A673 (cell line): ENCODE data around the gene KIF26B. TPM values are rescaled to one million over a fixed set of nuclear protein-coding genes. Genes with fewer than 3 reads are reported as not detected.

Experiments used
- BruUV-seq: library from RNA; stranded (reverse); fragments of 400-500 nt; replicated peaks from 2 replicates; lab custom pipeline; 2021; lab: Mats Ljungman, UMichigan
- CTCF ChIA-PET: fragments of 300-600 bp; sonication (Branson Sonifier 250); formaldehyde crosslinking; loops from one replicate; lab custom pipeline; 2022; ENCODE audit warnings: antibody characterized with exemption; lab: Charles Lee
- POLR2A ChIA-PET: fragments of 300-600 bp; sonication (Branson Sonifier 250); formaldehyde crosslinking; loops from one replicate; lab custom pipeline; 2022; ENCODE audit warnings: antibody characterized with exemption; ENCODE audit not compliant: low non-redundant PET; lab: Charles Lee
- DNase-seq: peaks from one replicate; pipeline ENCODE4 v3.0.0-alpha.2; 2015; ENCODE audit warnings: low spot score
- H3K27ac ChIP-seq: fragments of 200-600 bp; sonication (generic); 2 replicates; pipeline ENCODE4 v1.5.1; 2016; ENCODE audit warnings: mixed run types, low read depth, mild to moderate bottlenecking, mixed read lengths, antibody characterized with exemption, low read length; ENCODE audit not compliant: poor library complexity, severe bottlenecking
- H3K27me3 ChIP-seq: fragments of 200-600 bp; sonication (generic); replicated peaks from 2 replicates; pipeline ENCODE4 v1.6.1; 2017; ENCODE audit warnings: mixed run types, low read depth, mild to moderate bottlenecking, mixed read lengths, antibody characterized with exemption, low read length; ENCODE audit not compliant: insufficient read depth, poor library complexity
- H3K36me3 ChIP-seq: fragments of 200-600 bp; sonication (generic); 2 replicates; pipeline ENCODE4 v1.6.1; 2016; ENCODE audit warnings: mixed run types, mild to moderate bottlenecking, mixed read lengths, antibody characterized with exemption, low read length; ENCODE audit not compliant: insufficient read depth, poor library complexity, severe bottlenecking
- H3K4me1 ChIP-seq: fragments of 200-600 bp; sonication (generic); 2 replicates; pipeline ENCODE4 v1.6.1; 2017; ENCODE audit warnings: mixed run types, mild to moderate bottlenecking, mixed read lengths, antibody characterized with exemption, low read length; ENCODE audit not compliant: insufficient read depth, poor library complexity, severe bottlenecking
- H3K4me3 ChIP-seq: fragments of 200-600 bp; sonication (generic); 2 replicates; pipeline ENCODE4 v1.5.1; 2016; ENCODE audit warnings: low read depth, mixed run types, mild to moderate bottlenecking, mixed read lengths, low read length; ENCODE audit not compliant: poor library complexity, severe bottlenecking
- H3K9me3 ChIP-seq: fragments of 200-600 bp; sonication (generic); 2 replicates; pipeline ENCODE4 v1.6.1; 2016; ENCODE audit warnings: mixed run types, low read depth, mild to moderate bottlenecking, mixed read lengths, antibody characterized with exemption, low read length; ENCODE audit not compliant: poor library complexity, severe bottlenecking
- EZH2 ChIP-seq: fragments of 200-600 bp; sonication (generic); IDR thresholded peaks from 2 replicates; pipeline ENCODE4 v1.6.1; 2017; ENCODE audit warnings: borderline replicate concordance, low read depth, mild to moderate bottlenecking, mixed read lengths, antibody characterized with exemption, low read length; ENCODE audit not compliant: poor library complexity, severe bottlenecking
- intact Hi-C: fragments of 100-400 bp; cut with micrococcal nuclease; formaldehyde crosslinking; loops from one replicate; pipeline ENCODE4 v1.10.0; 2022; ENCODE audit not compliant: unreplicated experiment
- total RNA-seq: library from RNA; stranded (reverse); gene quantifications from 2 replicates; pipeline ENCODE4 v1.2.3, GENCODE V29; 2021
- TF ChIP-seq, protein P1 (sequence below): fragments of 300-800, 200-600 bp; sonication (generic); conservative IDR thresholded peaks from 2 replicates; pipeline ENCODE4 v1.5.1; 2017; ENCODE audit warnings: low read depth, mild to moderate bottlenecking, antibody characterized with exemption, low read length, moderate library complexity, mixed read lengths

Gene KIF26B
- total RNA-seq, 1 experiment from 2014 or later, result not detected

DNA sequence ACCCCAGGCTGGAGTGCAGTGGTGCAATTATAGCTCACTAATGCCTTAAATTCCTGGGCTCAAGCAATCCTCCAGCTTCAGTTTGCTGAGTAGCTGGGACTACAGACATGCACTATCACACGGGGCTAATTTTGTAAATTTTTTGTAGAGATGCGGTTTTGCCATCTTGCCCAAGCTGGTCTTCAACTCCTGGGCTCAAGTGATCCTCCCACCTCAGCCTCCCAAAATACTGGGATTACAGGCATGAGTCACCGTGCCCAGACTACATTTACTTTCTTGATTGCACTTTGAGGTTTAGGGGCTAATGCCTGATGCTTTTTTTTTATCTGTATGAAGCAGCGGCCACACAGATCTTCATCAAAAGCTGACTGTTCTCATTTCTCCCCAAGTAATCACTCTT lies 124.6 kb downstream of the KIF26B start:
- ChIA-PET CTCF (interaction anchor here (0.6 kb wide), 1 partner anchor 126 kb away, joined by 3 read pairs; no protein-coding TSS in a partner anchor), POLR2A (no interaction called here)
- intact Hi-C loops, result no loop called here
- Histone ChIP-seq H3K4me1 (no peaks in the 10 kb centered on the region), H3K4me3 (no peak overlapping the region), H3K27me3 (peaks cover 8% of the 10 kb centered on the region), H3K36me3 (no peaks in the 10 kb centered on the region), H3K9me3 (no peaks in the 10 kb centered on the region), H3K27ac (no peak overlapping the region)
- BruUV-seq, result no TSS peak
- TF ChIP-seq, protein P1, sequence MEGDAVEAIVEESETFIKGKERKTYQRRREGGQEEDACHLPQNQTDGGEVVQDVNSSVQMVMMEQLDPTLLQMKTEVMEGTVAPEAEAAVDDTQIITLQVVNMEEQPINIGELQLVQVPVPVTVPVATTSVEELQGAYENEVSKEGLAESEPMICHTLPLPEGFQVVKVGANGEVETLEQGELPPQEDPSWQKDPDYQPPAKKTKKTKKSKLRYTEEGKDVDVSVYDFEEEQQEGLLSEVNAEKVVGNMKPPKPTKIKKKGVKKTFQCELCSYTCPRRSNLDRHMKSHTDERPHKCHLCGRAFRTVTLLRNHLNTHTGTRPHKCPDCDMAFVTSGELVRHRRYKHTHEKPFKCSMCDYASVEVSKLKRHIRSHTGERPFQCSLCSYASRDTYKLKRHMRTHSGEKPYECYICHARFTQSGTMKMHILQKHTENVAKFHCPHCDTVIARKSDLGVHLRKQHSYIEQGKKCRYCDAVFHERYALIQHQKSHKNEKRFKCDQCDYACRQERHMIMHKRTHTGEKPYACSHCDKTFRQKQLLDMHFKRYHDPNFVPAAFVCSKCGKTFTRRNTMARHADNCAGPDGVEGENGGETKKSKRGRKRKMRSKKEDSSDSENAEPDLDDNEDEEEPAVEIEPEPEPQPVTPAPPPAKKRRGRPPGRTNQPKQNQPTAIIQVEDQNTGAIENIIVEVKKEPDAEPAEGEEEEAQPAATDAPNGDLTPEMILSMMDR, result no peak
- no peak for TF ChIP-seq EZH2
- no peak for DNase-seq

DNA sequence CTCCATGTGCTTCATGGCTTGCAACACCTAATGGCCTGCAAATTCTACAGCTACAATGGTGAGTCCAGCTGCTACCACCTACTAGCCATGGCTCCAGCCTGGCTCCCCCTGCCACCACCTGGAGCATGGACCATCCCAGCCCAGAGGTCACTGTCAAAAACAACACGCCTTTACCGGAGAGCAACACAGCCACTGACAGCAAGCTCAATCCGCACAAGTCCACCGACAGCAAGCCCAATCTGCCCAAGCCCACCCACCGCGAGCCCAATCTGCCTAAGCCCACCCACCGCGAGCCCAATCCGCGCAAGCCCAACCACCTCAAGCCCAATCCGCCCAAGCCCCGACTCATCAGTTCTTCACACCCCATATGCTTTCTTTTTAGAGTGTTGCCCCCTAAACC lies 128.2 kb downstream of the KIF26B start:
- H3K27me3 ChIP-seq, result peaks cover 12% of the 10 kb centered on the region
- ChIA-PET CTCF (no interaction called here), POLR2A (no interaction called here)
- H3K36me3 ChIP-seq, result no peaks in the 10 kb centered on the region
- DNase-seq, result no peak
- TF ChIP-seq, protein P1, result no peak
- no peak for TF ChIP-seq EZH2
- intact Hi-C loops, result no loop called here
- H3K27ac ChIP-seq, result no peak overlapping the region
- no peaks in the 10 kb centered on the region for H3K9me3 ChIP-seq
- BruUV-seq, result no TSS peak
- H3K4me1 ChIP-seq, result no peaks in the 10 kb centered on the region
- H3K4me3 ChIP-seq, result no peak overlapping the region

DNA sequence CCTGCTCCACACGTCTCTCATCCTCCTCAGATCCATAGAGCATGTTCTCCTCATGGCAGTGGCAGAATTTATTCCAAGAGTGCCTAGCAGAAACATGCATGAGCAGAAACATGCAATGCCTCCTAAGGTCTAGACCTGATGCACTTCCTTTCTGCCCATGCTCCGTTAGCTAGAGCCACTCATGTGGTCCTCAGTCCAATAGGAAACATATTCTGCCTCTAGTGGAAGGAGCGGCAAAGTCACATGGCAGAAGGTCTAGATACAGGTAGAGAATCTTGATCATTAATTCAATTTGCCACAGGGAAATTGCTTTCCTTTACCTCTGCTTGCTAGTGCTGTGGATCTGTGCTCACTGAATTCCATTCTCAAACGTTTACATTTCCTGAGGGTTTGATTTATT lies 130.4 kb downstream of the KIF26B start:
- Histone ChIP-seq H3K9me3 (no peaks in the 10 kb centered on the region), H3K4me1 (no peaks in the 10 kb centered on the region), H3K4me3 (no peak overlapping the region), H3K36me3 (no peaks in the 10 kb centered on the region), H3K27ac (no peak overlapping the region), H3K27me3 (peaks cover 29% of the 10 kb centered on the region)
- CTCF ChIA-PET, result no interaction called here
- POLR2A ChIA-PET, result no interaction called here
- no peak for TF ChIP-seq EZH2
- TF ChIP-seq, protein P1, result no peak
- DNase-seq, result no peak
- BruUV-seq, result no TSS peak
- intact Hi-C loops, result no loop called here
